CD4-positive, alpha-beta T cell treated with Interleukin-12 subunit alpha and Interleukin-12 subunit beta, for 1 hour (primary cell): ENCODE measurements around the gene ACAP1.
"Not testable (repeated sequence)": the region's sequence is repeated elsewhere in the genome, so short reads cannot be mapped to it uniquely, and the experiment has no call there.

Experiments used
- DNase-seq: peaks from one replicate; pipeline ENCODE4 v3.0.0-alpha.2; 2020

The ACAP1 gene

DNA sequence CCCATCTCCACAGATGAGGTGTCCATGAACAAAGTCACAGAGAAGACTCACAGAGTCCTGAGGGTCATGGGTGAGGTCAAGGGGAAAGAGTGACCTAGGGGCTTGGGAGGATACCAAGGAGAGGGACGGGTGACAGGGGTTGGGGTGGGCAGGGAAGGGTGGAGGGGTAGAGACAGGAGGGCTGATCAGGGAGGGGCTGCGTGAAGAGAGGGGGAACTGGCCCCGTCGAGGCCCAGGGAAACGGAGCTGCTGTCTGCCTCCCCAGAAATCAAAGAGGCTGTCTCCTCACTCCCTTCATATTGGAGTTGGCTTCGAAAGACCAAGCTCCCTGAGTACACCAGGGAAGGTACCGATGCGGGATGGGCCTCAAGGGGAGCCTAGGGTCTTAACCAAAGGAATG is 19.2 kb downstream of the ACAP1 start:
- DNase-seq: no peak

DNA sequence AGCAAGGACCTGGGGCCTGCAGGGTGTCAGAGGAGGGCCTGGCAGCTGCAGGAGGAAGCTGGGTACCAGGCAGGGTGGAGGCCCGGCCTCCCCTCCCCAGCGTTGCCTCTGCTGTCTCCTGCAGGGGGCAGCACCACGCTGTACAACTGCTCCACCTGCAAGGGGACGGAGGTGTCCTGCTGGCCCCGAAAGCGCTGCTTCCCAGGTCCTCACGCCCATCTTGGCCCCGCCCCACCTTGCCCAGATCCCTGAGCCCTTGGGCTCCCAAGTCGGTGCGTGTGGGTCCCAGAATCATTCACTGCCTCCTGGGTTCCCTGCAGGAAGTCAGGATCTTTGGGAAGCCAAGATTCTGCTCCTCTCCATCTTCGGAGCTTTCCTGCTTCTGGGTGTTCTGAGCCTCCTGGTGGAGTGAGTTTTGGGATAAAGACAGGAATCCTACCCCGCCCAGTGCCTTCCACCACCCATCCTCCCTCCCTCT is 19.8 kb downstream of the ACAP1 start:
- peak; percentile 89 for DNase-seq

DNA sequence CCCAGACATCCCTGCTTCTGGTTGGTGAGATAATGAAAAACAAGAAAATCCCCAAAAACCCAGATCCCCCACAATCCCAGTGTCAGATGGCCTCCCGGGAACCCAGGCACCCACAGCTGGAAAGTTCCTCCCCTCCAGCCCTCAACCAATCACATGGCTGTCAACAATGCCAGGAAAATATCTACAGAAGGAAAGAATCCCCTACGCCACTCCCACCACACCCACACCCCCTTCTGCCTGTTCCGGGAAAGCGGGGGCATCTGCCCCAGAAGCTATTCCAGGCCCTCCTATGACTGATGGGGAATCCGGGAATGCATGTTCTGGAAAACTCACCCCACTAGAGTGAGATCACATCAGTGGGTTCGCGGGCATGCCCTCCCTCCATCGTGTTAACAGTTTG is 20.4 kb downstream of the ACAP1 start:
- DNase-seq: no peak

DNA sequence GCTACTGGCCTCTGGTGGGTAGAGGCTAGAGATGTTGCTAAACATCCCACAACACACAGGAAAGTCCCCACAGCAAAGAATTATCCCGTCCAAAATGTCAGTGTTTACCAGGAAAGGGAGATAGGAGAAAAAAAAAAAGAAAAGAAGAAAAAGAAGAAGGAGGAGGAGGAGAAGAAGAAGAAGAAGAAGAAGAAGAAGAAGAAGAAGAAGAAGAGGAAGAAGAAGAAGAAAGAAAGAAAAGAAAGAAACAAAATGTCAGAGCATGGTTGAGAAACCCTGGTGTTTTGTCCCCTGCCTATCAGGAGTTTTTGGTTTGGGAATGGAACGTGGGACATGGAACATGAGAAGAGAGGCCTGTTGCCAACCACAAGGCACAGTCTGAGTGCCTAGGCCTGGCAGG is 21.1 kb downstream of the ACAP1 start:
- no peak for DNase-seq

DNA sequence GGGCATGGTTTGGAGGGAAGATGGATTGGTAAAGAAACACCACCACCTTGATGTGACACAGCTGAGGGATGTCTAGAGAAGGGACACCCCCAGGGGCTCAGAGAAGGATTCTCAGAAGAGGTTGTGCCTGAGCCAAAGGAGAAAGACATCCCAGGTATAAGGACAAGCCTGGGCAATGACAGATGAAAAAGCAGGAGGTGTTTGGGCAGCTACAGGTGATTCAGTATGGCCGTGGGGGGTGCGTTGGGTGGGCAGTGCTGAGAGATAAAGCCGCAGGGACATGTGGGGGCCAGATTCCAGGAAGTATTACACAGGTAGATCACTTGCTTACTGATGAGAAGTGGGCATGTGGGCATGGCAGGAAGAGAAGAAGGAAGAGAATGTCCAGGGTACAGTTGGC is 25.6 kb downstream of the ACAP1 start:
- DNase-seq: no peak

DNA sequence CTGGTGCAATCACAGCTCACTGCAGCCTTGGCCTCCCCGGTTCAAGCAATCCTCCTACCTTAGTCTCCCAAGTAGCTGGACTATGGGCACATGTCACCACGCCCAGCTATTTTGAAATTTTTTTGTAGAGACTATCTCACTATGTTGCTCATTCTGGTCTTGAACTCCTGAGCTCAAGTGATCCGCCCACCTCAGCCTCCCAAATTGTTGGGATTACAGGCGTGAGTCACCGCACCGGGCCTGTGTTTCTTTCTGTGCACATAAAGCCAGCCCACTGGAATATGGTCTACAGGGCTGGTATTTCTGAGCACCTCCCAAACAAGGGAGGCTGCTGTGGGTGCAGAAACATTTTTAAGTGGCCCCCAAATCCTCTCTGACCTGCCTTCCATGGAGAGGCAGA is 27.0 kb downstream of the ACAP1 start:
- no peak for DNase-seq

DNA sequence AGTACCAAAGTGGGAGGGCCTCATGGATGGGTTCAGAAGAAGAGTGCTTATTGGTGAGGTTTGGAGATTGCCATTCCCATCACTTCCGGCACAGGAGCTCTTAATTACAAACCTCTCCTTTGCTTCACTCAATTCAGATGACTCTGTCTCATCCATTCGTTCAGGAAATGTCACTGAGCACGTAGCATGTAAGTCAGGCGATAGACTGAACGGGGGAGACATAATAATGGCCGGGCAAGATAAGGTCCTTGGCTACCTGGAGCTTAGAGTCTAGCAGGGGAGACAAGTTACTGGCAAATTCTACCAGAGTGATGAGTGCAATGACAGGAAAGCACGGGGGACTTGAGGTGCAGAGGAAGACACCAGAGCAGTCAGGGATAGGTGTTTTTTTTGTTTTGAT is 29.6 kb downstream of the ACAP1 start:
- not testable (repeated sequence) for DNase-seq

DNA sequence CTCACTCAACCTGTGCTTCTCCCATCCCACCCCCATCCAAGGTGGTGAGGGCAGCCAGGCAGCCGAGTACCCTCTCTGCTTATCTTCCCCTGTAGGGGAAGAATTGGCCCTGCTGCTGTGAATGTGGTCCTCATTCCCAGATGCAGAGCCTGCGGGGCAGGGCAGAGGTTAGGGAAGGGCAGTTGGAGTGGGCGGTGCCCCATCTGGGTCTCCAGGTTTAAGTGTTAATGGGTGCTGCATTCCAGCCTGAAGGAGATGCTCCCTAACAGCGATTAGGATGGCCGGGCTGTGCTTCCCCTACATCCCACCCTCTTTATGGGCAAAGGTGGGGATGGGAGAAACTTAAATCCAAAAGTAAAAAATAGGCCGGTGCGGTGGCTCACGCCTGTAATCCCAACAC is 30.8 kb downstream of the ACAP1 start:
- no peak for DNase-seq

DNA sequence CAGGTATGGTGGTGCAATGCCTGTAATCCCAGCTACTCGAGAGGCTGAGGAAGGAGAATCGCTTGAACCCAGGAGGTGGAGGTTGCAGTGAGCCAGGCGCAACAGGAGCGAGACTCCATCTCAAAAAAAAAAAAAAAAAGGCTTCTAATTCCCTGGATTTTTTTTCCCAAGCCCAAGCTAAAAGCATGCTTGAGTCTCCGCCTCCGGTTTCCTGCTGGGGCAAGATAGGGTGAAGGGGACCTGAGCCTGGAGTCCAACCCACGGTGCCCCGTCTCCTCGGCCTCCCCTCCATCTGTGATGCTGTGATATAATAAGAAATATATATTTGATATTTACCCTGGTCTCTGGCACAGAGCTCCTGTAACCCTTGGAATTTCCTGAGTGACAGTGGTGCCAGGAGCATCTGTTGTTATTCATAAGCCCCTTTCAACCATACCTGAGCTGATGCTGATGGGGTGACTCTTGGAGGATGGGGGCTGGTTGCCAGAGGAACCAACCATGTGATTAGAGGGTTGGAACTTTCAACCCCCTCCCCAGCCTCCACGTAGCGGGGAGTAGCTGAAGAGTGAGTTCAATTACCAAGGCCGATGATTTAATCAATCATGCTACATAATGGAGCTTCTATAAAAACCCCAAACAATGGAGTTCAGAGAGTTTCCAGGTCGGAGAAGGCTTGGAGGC is 31.7 kb downstream of the ACAP1 start:
- no peak for DNase-seq

DNA sequence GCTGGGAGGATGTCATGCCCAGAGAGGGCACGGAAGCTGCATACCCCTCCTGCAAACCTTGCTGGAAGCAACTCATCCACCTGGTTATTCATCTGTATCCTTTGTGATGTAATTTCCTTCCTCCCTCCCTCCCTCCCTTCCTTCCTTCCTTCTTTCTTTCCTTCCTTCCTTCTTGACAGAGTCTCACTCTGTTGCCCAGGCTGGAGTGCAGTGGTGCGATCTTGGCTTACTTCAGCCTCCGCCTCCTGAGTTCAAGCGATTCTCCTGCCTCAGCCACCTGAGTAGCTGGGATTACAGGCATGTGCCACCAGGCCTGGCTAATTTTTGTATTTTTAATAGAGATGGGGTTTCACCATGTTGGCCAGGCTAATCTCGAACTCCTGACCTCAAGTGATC is 32.3 kb downstream of the ACAP1 start:
- not testable (repeated sequence) for DNase-seq

DNA sequence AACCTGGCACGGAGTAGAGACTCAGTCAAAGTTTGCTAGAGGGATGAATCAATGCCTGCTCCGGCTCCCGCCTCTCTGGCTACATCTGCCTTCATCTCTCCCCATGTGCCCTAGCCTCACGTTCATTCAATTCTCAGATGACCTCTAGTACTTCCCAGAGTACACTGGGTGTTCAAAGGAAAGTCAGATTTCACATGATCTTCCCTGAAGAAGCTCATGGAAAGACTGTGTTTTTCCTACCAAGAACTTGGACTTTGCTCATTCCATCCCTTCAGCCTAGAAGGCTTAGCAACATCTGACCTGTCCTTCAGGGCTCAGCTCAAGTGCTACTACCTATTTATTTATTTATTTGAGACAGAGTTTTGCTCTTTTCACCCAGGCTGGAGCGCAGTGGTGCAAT is 33.5 kb downstream of the ACAP1 start:
- DNase-seq: no peak

DNA sequence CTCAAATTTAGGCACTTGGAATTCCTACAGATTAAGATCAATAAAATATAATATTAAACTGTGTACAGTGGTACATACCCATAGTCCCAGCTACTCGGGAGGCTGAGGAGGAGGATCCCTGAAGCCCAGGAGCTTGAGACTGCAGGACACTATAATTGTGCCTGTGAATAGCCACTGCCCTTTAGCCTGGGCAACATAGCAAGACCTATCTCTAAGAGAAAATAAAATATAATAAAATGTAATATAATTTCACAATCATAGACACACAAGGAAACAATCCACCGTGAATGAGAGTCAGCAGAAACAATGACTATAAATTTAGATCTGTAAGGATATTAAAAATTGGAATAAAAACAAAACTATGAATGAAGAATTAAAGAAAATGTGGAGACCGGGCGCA is 34.5 kb downstream of the ACAP1 start:
- DNase-seq: no peak

DNA sequence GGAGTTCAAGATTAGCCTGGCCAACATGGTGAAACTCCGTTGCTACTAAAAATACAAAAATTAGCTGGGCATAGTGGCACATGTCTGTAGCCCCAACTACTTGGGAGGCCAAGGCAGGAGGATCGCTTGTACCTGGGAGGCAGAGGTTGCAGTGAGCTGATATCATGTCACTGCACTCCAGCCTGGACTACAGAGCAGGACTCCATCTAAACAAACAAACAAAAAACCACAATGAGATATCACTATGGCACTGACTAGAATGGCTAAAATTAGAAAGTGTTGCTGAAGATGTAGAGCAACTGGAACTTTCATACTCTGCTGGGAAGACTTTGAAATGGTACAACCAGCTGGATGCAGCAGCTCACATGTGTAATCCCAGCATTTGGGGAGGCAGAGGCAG is 38.0 kb downstream of the ACAP1 start:
- no peak for DNase-seq

DNA sequence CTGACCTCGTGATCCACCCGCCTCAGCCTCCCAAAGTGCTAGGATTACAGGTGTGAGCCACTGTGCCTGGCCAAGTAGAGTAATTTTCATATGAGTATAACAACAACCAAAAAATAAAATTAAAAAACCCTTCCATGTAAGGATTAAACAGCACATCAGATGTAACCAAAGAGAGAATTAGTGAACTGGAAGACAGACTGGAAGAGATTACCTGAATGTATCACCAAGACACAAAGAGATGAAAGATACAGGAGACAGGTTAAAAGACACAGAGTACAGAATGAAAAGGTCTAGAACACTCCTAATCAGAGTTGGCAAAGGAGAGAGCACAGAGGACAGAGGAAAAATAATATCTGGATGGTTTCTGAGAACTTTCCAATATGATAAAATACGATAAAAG is 42.8 kb downstream of the ACAP1 start:
- DNase-seq: no peak

DNA sequence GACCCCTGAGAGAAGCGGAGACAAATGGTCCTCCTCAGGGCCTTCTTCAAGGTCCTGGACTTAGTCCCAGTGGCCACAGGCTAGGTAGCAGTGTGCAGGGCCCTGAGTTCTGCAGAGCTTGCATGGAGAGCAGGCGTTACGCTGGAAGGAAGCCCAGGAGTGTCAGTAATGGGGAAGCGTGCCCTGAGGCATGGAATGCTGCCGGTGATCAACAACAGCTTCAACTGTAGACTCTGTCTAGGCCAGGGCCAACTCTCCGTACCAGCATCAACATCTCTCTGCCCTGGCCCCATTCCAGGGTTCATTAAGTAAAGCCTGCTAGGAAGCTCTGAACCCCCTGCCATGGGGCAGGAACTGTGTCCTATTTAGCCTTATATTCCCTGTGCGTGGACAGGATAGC is 44.0 kb downstream of the ACAP1 start:
- no peak for DNase-seq

DNA sequence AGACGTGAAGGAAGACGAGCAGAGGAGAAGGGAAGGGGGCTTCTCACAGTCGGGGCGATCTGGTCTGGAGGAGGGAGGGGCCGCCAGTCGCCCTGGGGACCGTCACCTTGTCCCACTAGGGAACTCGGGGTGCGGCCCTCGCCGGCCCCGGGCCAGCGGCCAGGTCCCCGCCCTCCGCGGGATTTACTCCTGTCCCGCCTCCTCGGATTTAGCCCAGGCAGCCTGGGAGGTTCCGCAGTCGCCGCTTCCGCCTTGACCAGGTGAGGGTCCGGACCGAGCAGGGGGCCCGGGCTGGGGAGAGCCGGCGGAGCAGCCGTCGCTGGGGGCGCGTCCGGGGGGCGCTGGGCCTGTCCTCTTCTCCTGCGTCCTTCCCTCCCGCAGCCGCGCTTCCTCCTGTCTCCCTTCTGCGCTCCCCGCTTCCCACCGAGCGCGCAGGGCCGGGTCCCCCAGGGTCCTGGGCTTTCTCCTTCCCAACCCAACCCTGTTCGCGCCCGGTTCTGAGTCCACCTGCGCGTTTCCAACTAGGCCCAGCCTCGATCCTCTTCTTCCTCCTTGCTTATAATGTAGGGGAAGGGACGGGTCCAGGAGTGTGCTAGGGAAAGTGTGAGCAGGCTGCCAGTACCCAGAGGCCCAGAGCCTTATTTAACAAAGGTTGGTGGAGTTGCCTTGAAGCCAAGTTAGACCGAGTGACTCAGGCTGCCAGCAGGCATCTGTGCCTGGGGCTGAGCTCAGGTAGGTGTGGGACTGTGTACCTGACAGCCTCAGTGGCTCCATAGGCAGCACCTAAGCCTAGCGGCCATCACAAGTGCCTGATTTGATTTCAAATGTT is 44.7 kb downstream of the ACAP1 start, which contains the start of gene TNK1:
TSS of gene TNK1 (plus strand) at position 235 of the 829 bp plus-strand sequence. CDS start 1,838 bp downstream, outside the sequence.
- no peak for DNase-seq

DNA sequence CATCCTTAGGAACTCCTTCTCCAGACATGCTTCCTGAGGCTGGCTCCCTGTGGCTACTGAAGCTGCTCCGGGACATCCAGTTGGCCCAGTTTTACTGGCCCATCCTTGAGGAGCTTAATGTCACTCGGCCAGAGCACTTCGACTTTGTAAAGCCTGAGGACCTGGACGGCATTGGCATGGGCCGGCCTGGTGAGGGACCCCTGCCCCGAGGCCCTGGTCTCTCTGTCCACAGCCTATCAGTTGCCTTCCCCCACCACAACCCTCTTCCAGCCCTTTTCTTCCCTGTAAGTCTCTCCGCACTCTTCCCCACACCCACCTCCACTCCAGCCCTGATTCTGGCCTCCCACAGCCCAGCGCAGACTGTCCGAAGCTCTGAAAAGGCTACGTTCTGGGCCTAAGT is 46.6 kb downstream of the ACAP1 start:
- no peak for DNase-seq

DNA sequence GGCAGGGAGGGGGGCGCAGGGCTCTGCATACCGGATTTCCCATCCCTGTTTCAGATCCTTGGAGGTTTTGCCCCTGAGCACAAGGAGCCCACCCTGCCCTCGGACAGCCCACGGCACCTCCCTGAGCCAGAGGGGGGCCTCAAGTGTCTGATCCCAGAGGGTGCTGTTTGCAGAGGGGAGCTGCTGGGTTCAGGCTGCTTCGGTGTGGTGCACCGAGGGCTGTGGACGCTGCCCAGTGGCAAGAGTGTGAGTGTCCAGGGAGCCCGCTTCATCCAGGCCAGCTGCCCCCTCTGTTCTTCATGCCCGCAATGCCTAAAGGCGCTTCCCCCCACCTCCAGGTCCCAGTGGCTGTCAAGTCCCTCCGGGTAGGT is 47.0 kb downstream of the ACAP1 start:
- DNase-seq: no peak

DNA sequence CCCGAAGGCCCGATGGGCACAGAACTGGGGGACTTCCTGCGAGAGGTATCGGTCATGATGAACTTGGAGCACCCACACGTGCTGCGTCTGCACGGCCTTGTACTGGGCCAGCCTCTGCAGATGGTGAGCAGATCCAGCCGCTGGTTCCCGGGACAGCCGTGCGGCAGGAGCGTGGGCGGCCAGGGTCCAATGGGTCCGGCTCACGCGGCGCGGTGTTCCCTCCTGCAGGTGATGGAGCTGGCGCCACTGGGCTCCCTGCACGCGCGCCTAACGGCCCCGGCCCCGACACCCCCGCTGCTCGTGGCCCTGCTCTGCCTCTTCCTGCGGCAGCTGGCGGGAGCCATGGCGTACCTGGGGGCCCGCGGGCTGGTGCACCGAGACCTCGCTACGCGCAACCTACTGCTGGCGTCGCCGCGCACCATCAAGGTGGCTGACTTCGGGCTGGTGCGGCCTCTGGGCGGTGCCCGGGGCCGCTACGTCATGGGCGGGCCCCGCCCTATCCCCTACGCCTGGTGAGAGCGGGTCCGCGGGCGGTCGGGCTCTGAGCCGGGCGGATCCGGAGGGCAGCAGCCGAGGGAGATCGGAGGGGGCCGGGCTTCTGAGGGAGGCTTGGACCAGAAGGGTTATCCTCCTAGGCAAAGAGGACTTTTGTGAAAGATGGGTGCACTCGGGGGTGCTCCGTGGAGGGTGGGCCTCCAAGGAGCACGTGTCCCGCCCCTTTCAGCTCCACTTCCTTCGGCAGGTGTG is 47.6 kb downstream of the ACAP1 start:
- DNase-seq: peak; percentile 86

DNA sequence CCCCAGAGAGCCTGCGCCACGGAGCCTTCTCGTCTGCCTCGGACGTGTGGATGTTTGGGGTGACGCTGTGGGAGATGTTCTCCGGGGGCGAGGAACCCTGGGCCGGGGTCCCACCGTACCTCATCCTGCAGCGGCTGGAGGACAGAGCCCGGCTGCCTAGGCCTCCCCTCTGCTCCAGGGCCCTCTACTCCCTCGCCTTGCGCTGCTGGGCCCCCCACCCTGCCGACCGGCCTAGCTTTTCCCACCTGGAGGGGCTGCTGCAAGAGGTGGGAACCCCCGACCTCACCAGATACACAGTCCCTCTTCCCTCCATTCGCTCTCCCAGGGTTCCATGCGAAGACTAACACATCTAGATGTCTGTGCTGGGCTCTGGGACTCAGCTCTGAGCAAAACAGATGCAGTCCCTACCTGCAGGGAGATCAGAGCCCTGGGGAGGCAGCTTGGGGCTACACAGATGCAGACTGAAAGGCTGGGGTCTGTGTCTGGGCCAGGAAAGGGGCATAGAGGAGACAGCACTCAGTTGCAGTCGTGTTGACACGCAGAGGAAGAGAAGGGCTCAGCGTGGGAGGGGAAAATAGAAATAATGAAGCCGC is 48.3 kb downstream of the ACAP1 start:
- no peak for DNase-seq

DNA sequence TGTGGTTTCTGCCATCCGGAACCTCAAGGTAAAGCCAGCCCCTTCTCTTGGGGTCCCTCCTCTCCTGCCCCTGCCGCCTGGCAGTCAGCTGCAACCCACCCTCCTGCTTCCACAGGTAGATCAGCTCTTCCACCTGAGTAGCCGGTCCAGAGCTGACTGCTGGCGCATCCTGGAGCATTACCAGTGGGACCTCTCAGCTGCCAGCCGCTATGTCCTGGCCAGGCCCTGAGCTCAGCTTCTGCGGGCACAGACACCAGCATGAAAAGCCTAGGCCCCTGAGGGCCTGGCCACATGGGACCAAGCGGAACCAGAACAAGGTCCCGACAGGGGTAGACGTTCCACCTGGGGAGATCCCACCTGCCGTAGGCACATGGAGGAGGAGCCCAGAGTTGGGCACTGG is 52.5 kb downstream of the ACAP1 start:
- DNase-seq: no peak

DNA sequence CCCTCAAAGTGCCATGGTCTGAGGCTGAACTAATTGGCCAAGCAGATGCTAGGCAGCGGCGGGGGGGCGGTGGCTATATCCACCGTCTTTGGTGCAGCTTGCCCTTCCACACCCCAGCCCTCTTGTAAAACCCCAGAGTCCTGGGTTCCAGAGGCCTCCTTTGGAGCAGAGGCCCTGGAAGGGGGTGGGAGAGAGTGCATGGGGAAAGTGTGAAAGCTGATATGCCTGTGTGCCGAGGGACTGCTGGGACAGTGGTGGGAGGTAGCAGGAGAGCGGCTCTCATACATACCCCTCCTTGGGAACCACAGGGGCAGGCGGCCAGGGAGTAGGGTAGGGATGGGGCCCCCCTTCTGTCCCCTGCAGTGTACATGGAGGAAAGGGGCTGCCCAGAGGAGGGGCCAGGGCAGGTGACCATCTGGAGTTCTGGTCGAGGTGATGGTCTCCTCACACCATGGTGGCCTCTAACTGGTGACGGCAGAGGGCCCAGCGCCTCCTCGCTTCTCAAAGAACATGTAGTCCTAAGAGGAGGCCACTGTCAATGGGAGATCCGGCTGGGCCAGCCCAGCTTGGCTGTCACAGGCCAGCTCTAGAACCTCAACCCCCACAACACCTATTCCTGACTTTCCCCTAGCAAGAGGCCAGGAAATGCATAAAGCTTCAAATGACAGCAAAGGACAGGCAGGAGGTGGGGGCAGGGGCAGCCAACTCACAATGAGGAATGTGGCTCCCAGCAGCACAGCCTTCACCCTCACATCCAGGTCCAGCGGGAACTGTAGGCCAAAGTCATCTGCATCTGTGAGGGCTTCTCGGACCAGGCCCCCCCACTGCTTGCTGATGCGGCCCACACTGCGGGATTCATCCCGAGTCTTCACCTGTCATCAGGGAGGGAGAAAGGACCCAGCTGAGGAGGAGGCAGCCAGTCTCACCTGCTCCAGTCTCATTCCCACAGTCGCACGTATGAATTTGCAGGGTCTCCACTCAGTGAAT is 53.9 kb downstream of the ACAP1 start:
- no peak for DNase-seq
